MCF 10A (cell line): Measurements from ENCODE around the gene FOXD2. TPM values are rescaled to one million over a fixed set of nuclear protein-coding genes. Genes with fewer than 3 reads are reported as not detected.
"Not testable (repeated sequence)": the region's sequence is repeated elsewhere in the genome, so short reads cannot be mapped to it uniquely, and the experiment has no call there.

Experiments used
- BruUV-seq: library from RNA; stranded (reverse); fragments of 400-500 nt; replicated peaks from 2 replicates; lab custom pipeline; 2021; lab: Mats Ljungman, UMichigan
- CTCF ChIA-PET: fragments of 300-600 bp; sonication (Branson Sonifier 250); formaldehyde crosslinking; extraction: SDS; loops from one replicate; lab custom pipeline; 2021; ENCODE audit warnings: antibody characterized with exemption, inconsistent platforms; lab: Yijun Ruan, JAX
- POLR2A ChIA-PET: fragments of 300-600, 350-650 bp; sonication (Branson Sonifier 250); formaldehyde crosslinking; extraction: SDS; loops from one replicate; lab custom pipeline; 2020; ENCODE audit warnings: antibody characterized with exemption, inconsistent platforms; lab: Yijun Ruan, JAX
- DNase-seq: peaks from one replicate; pipeline ENCODE4 v3.0.0-alpha.2; 2018; ENCODE audit not compliant: unreplicated experiment
- H3K27ac Mint-ChIP-seq: one replicate; pipeline ENCODE4 v1.8.0; 2022; ENCODE audit warnings: mild to moderate bottlenecking, low read depth, mixed read lengths; ENCODE audit not compliant: unreplicated experiment
- H3K27me3 Mint-ChIP-seq: one replicate; pipeline ENCODE4 v1.8.0; 2022; ENCODE audit warnings: mixed read lengths; ENCODE audit not compliant: insufficient read depth, unreplicated experiment
- H3K36me3 Mint-ChIP-seq: one replicate; pipeline ENCODE4 v1.8.0; 2022; ENCODE audit warnings: mild to moderate bottlenecking, moderate library complexity, mixed read lengths; ENCODE audit not compliant: insufficient read depth, unreplicated experiment
- H3K4me1 Mint-ChIP-seq: one replicate; pipeline ENCODE4 v1.8.0; 2022; ENCODE audit warnings: mixed read lengths; ENCODE audit not compliant: insufficient read depth, unreplicated experiment
- H3K4me3 Mint-ChIP-seq: one replicate; pipeline ENCODE4 v1.8.0; 2022; ENCODE audit warnings: mild to moderate bottlenecking, moderate library complexity, mixed read lengths; ENCODE audit not compliant: unreplicated experiment
- H3K9me3 Mint-ChIP-seq: one replicate; pipeline ENCODE4 v1.8.0; 2022; ENCODE audit warnings: mixed read lengths; ENCODE audit not compliant: unreplicated experiment
- intact Hi-C: fragments of 100-400 bp; cut with micrococcal nuclease; formaldehyde crosslinking; loops from 2 replicates; pipeline ENCODE4 v1.14.1; 2022
- total RNA-seq: library from RNA; stranded (reverse); gene quantifications from 2 replicates; pipeline ENCODE4 v1.2.3, GENCODE V29; 2022
- TF ChIP-seq, protein P1 (sequence below): fragments of 200-600 bp; IDR thresholded peaks from one replicate; pipeline ENCODE4 v1.8.0; 2022; ENCODE audit warnings: antibody characterized with exemption, mild to moderate bottlenecking; ENCODE audit not compliant: unreplicated experiment

The FOXD2 gene
- total RNA-seq, 1 experiment from 2014 or later = 0.44 TPM

DNA sequence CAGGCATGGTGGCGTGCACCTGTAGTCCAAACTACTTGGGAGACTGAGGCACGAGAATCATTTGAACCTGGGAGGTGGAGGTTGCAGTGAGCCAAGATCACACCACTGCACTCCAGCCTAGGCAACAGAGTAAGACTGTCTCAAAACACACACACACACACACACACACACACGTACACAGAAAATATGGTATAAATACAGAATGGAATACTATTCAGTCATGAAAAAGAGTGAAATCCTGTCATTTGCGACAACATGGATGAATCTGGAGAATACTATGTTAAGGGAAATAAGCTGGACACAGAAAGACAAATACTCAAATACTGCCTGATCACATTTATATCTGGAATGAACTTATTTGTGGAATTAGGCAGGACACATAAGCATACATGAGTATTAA is 18.4 kb downstream of the FOXD2 start:
- no peaks in the 10 kb centered on the region for H3K9me3 Mint-ChIP-seq
- no peak for DNase-seq
- ChIA-PET POLR2A (no interaction called here), CTCF (interaction anchor here (0.7 to 1.6 kb wide), 3 partner anchors 8 to 262 kb away, joined by 3 to 6 read pairs (median 4); partner anchors contain the start of gene FOXD2)
- no peaks in the 10 kb centered on the region for H3K4me1 Mint-ChIP-seq
- H3K27ac Mint-ChIP-seq = no peak overlapping the region
- H3K27me3 Mint-ChIP-seq = peaks cover 31% of the 10 kb centered on the region
- intact Hi-C loops = no loop called here
- no peaks in the 10 kb centered on the region for H3K36me3 Mint-ChIP-seq
- BruUV-seq = no TSS peak
- TF ChIP-seq, protein P1, sequence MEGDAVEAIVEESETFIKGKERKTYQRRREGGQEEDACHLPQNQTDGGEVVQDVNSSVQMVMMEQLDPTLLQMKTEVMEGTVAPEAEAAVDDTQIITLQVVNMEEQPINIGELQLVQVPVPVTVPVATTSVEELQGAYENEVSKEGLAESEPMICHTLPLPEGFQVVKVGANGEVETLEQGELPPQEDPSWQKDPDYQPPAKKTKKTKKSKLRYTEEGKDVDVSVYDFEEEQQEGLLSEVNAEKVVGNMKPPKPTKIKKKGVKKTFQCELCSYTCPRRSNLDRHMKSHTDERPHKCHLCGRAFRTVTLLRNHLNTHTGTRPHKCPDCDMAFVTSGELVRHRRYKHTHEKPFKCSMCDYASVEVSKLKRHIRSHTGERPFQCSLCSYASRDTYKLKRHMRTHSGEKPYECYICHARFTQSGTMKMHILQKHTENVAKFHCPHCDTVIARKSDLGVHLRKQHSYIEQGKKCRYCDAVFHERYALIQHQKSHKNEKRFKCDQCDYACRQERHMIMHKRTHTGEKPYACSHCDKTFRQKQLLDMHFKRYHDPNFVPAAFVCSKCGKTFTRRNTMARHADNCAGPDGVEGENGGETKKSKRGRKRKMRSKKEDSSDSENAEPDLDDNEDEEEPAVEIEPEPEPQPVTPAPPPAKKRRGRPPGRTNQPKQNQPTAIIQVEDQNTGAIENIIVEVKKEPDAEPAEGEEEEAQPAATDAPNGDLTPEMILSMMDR = no peak
- no peak overlapping the region for H3K4me3 Mint-ChIP-seq

DNA sequence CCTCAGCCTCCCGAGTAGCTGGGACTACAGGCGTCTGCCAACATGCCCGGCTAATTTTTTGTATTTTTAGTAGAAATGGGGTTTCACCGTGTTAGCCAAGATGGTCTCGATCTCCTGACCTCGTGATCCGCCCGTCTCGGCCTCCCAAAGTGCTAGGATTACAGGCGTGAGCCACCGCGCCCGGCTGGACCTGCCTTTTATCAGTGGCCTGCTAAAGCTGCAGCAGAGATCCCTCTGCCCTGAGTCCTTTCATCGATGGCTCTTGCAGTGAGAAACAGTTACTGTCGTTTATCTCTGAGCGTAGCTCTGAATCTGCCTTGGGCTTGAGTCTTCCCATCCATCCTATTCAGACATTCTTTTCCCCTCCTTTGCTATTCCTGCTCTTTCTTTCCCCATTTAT is 19.7 kb downstream of the FOXD2 start:
- H3K27me3 Mint-ChIP-seq = peaks cover 44% of the 10 kb centered on the region
- BruUV-seq, H3K9me3 Mint-ChIP-seq, H3K4me3 Mint-ChIP-seq, H3K4me1 Mint-ChIP-seq, DNase-seq, H3K36me3 Mint-ChIP-seq, H3K27ac Mint-ChIP-seq, intact Hi-C loops, POLR2A ChIA-PET: not testable (repeated sequence)
- CTCF ChIA-PET = interaction anchor here (0.6 to 0.7 kb wide), 2 partner anchors 268 to 1427 kb away, joined by 3 read pairs; no protein-coding TSS in a partner anchor

DNA sequence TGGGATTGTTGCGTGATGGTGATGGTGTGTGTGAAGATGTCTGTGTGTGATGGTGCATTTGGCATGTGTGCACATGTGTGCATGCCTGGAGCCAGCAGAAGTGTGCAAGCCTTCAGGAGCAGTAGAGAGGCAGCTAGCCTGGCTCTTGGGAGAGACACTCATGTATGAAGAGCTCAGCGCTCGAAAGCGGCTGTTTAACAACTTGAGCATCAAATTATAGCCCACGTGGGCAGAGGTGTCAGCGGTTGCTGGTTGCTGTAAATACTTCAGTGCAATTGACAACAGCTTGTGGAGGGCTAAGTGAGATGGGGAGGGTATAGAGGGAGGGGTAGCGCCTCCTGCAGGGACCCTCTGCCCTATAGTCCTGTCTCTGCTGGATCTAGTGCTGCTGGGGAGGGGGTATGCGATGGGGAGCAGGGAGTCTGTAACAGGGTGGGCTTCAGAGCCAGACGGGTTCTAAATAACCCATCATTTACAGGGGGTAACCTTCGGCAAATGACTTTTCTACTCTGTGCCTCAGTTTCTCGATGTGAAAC is 21.5 kb downstream of the FOXD2 start:
- POLR2A ChIA-PET = no interaction called here
- Mint-ChIP-seq H3K9me3 (no peaks in the 10 kb centered on the region), H3K36me3 (no peaks in the 10 kb centered on the region), H3K27me3 (peaks cover 56% of the 10 kb centered on the region), H3K4me1 (no peaks in the 10 kb centered on the region), H3K4me3 (no peak overlapping the region), H3K27ac (no peak overlapping the region)
- no TSS peak for BruUV-seq
- TF ChIP-seq, protein P1 = no peak
- CTCF ChIA-PET = interaction anchor here (0.5 to 1.4 kb wide), 4 partner anchors 25 to 251 kb away, joined by 3 to 5 read pairs (median 4); no protein-coding TSS in a partner anchor
- DNase-seq = no peak
- intact Hi-C loops = no loop called here

- Mint-ChIP-seq H3K27ac (no peak overlapping the region), H3K27me3 (peaks cover 56% of the 10 kb centered on the region), H3K36me3 (no peaks in the 10 kb centered on the region), H3K4me3 (no peak overlapping the region), H3K9me3 (no peaks in the 10 kb centered on the region), H3K4me1 (no peaks in the 10 kb centered on the region)
- no TSS peak for BruUV-seq
- no peak for DNase-seq
- CTCF ChIA-PET = interaction anchor here (1.3 to 1.9 kb wide), 4 partner anchors 9 to 250 kb away, joined by 3 to 5 read pairs (median 5); no protein-coding TSS in a partner anchor
- intact Hi-C loops = no loop called here
- TF ChIP-seq, protein P1 = no peak
- POLR2A ChIA-PET = no interaction called here
Measured at GRCh38 chr1:47460040-47460439, 22.2 kb downstream of the FOXD2 start.
